Stimulated activated CD8-positive, alpha-beta memory T cell treated with anti-CD3 and anti-CD28 coated beads, Interleukin-15, amount 100 ng/mL, for 24 hours (primary cell): ENCODE results near the gene SMPD1.
"Not testable (repeated sequence)": the region's sequence is repeated elsewhere in the genome, so short reads cannot be mapped to it uniquely, and the experiment has no call there.

Experiments used
- DNase-seq: peaks from one replicate; pipeline ENCODE4 v3.0.0-alpha.2; 2020; ENCODE audit warnings: low read depth

The SMPD1 gene

DNA sequence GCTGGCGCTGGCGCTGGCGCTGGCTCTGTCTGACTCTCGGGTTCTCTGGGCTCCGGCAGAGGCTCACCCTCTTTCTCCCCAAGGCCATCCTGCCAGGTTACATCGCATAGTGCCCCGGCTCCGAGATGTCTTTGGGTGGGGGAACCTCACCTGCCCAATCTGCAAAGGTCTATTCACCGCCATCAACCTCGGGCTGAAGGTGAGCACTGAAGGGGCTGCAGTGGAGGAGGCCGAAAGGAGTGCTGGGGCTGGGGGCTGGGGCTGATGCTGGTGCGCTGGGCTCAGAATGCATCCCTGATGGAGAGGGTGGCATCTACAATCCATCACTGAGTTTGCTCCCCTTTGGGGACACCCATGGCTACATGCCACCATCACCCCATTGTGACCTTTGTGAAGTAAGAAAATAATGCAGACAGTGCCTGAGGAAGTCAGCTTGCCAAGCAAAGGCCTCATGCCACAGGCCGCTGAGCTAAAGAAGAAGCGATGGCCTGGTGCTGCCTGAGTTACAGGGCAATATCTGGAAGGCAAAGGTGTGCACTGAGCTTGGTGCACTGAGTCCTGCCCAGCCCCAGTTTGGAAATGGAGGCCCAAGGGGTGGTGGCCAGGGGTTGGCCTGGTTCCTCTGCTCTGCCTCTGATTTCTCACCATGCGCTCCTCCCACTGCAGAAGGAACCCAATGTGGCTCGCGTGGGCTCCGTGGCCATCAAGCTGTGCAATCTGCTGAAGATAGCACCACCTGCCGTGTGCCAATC is 620 bp downstream of the SMPD1 start:
- no peak for DNase-seq

- no peak for DNase-seq
These were observed 1.4 kb downstream of the SMPD1 start for GRCh38 chr11:6391537-6392134.

- DNase-seq, result not testable (repeated sequence)
These were observed 2.0 kb downstream of the SMPD1 start for GRCh38 chr11:6392251-6392650.

GRCh38 chr11:6393989-6394670 is 3.9 kb downstream of the SMPD1 start:
- no peak for DNase-seq

DNA sequence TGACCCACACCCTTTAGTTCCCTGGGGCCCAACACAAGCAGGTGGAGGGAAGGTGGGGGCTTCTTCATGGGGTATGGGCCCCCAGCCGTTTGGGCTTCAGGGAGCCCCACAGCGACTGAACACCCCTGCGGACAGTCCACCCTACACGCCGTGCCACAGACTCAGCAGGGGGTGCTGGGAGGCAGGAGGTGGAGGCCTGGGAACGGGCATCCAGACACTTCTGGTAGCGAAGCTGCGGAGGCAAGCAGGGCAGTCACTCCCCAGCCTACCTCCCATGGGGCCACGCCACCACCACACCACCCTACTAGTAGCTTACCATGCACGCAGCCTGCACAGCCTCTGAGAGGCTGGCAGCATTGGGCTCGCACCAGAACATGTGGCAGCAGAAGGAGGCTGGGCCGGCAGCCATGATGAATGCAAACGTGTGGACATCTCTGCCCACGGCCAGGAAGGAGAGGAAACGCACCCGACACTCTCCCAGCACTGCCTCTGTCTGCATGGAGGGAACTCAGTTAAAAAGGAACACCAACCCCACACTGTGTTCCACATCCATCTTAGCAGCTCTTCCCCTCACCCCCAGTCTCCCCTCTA is 5.3 kb downstream of the SMPD1 start:
- no peak for DNase-seq

DNA sequence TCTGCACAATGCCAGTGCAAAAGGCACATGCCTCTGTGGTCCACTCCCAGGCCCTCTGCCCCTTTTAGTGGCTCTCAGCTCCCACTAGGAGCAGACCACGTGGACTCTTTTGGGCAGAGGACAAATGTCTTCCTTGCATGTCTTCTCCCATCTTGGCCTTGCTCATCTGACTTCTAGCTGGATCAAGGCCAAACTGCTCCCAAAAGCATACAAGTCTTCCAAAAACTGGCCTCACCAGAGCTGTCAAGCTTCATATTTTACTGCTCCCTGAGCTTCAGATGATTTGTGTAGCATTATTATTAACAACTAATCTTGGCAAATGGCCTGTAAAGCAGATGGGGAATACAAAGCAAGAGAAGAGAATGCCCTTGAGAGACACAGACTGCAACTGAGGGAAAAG is 6.9 kb downstream of the SMPD1 start:
- no peak for DNase-seq

DNA sequence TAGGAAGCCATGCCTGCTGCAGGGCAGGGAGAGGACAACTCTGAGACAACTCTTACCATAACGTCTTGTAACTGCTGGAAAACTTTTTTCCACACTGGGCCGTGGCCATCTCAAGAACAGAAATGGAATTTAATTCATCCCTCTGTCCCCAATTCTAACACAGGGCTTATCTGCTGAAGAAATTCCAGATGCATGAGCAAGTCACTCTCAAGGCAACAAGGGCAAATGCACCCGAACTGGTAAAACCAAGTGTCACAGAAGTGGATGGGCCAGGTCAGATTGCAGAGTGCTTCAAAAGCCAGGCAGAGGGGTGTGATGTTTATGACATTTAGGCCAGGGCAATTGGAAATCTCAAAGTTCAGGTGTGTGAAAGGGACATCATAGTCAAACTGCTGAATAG is 7.4 kb downstream of the SMPD1 start:
- DNase-seq, result no peak

GRCh38 chr11:6400431-6401345 is 10.4 kb downstream of the SMPD1 start:
- DNase-seq, result no peak

GRCh38 chr11:6401464-6401863 is 11.2 kb downstream of the SMPD1 start:
- no peak for DNase-seq

GRCh38 chr11:6402061-6402470 is 11.8 kb downstream of the SMPD1 start:
- no peak for DNase-seq

DNA sequence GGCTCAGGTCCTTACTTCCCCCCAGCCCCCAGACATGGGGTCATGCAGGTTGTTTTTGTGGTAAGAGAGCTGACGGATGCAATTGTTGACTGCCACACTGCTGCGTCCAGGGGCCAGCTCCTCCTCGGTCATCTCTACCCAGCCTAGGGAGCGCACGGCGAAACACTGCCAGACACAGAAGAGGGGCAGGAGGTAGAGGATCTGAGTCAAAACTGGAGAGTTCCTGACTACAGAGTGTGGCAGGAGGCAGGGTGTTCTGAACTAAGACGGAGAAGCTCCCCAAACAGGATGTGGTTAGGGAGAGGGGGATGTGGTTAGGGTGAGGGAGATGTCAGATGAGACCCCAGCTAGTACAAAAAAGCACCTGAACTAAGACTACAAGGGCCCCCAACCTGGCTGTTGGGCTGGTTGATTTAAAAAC is 12.3 kb downstream of the SMPD1 start:
- no peak for DNase-seq

DNA sequence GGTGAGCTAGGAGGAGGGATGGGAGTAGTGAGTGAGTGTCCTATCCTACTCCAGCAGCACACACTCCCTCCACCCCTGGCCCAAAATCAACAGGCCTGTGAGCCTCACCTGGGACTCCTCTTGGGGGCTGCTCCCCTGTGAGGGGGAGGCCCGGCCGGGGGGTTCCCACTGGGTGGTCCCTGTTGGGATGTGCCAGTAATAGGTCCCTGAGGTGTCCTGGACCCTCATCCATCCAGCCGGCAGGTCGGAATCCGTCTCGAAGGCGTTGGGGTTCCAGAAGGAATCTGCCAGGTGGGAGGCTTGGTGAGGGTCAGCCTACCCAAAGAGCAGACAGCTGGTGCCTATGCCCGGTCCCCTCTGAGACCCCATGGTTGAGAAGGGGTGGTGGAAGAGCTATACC is 13.3 kb downstream of the SMPD1 start:
- DNase-seq, result no peak

GRCh38 chr11:6404342-6405051 is 14.2 kb downstream of the SMPD1 start:
- DNase-seq, result no peak

- no peak for DNase-seq
These were observed 14.9 kb downstream of the SMPD1 start for GRCh38 chr11:6405052-6405667.

GRCh38 chr11:6405846-6406245 is 15.6 kb downstream of the SMPD1 start:
- no peak for DNase-seq

GRCh38 chr11:6406370-6406769 is 16.1 kb downstream of the SMPD1 start:
- DNase-seq, result no peak

DNA sequence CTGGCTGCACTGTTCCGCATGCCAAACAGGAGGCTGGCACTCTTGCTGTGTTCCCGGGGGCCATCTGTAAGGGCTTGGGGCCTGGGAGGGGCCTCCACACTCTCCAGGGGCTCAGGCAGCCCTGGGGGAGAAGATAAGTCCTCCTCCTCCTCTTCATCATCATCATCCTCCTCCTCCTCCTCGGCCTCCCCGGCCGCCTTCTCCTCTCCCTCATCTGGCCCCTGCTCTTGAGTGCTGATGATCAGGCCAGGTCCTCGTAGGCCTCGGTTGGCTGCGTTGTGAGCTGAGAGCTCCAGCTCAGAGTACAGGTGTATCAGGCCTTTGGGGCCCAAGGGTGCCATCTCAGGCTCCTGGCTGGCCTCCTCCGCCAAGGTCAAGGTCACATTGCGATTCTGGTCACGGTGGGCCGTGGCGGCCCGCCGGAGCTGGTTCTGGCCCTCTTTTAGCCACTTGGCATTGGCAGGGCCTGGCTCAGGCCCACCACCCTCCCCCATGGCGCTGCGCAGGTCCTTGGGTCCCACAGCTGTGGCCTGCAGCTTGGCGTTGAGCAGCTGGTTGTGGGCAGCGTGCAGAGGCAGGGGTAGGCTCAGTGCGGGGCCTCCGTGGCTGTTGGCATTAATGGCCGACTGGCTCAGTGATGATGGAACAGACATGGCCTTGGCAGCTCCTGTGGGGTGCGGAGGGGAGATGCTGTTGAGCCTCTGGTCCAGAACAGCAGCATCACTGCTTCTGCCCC is 20.6 kb downstream of the SMPD1 start:
- DNase-seq, result no peak

DNA sequence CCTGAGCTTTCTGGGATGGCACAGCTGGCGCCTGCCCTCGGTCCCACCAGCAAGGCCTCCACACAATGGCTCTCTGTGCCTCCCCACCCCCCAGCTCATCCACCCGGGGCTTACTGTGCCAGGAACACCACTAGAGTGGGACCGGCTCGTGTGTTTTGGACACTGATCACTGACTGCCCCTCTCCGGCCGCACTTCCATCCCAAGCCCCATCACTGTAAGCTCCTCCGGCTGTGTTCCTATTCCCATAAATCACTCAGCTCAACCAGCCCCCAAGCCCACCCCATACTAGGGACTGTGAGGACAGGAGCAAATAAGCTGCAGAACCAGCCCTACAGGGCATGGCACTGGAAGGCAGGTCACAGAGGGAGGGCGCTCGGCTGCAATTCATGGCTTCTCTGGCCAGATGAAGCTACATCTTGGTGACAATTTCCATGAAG is 21.3 kb downstream of the SMPD1 start:
- no peak for DNase-seq

GRCh38 chr11:6413791-6414201 is 23.5 kb downstream of the SMPD1 start:
- no peak for DNase-seq

DNA sequence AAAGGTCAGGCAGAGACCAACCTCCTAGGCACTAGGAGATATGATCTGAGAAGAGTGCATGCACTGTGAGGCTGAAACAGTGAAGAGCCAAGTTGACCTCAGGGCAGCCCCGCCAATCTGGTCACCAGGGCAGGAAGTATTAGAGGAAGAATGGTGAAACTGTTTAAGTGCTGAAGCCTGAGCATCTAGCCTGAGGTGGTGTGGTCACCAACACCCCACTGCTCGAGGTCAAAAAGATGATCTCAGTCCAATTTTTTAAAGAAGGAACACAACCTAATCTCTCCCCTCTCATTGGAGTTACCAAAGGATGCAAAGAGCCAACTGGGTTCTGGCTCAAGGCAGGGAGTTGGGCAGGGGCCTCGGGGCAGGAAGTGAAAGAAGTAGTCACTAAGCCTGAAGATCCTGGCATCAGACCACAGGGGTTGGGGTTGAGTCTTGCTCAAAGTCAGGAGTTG is 24.6 kb downstream of the SMPD1 start:
- DNase-seq, result no peak
